ENCODE results near the gene CHMP1B. TPM values are rescaled to one million over a fixed set of nuclear protein-coding genes. Genes with fewer than 3 reads are reported as not detected.

CHMP1B gene
- total RNA-seq, 1 experiment from 2014 or later: 39.7 TPM

DNA sequence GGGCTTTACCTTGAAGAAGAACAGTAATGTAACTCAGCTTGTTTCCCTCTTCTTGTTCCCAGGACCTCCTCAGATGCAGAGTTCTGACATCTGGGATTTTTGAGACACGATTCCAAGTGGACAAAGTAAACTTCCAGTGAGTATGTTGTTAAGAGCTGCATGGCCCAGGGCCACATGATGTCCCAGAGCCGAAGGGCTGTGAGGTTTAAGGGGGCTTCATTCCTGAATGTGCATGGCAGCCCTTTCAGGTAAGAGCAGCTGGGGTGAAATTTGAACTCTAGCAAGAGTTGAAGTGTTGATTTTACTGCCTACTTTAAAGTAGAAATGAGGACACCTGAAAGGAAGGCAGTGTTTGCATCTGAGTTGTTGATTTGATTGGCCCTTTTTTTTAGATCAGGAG is 13.3 kb downstream of the CHMP1B start:
- ChIA-PET CTCF (interaction anchor here (0.6 to 1.9 kb wide), 3 partner anchors 23 to 175 kb away, joined by 5 to 7 read pairs (median 5); no protein-coding TSS in a partner anchor), POLR2A (interaction anchor here (1.7 kb wide), 1 partner anchor 14 kb away, joined by 4 read pairs; no protein-coding TSS in a partner anchor)
- peaks cover 23% of the 10 kb centered on the region for H3K4me1 Mint-ChIP-seq (ENCODE audit: insufficient read depth, unreplicated experiment)
- H3K4me3 Mint-ChIP-seq (ENCODE audit: unreplicated experiment): no peak overlapping the region
- intact Hi-C loops (cut with micrococcal nuclease): no loop called here
- no TSS peak for BruUV-seq (replicated peaks)
- no peak overlapping the region for H3K27ac Mint-ChIP-seq (ENCODE audit: low read depth, unreplicated experiment)
- TF ChIP-seq, protein P1, sequence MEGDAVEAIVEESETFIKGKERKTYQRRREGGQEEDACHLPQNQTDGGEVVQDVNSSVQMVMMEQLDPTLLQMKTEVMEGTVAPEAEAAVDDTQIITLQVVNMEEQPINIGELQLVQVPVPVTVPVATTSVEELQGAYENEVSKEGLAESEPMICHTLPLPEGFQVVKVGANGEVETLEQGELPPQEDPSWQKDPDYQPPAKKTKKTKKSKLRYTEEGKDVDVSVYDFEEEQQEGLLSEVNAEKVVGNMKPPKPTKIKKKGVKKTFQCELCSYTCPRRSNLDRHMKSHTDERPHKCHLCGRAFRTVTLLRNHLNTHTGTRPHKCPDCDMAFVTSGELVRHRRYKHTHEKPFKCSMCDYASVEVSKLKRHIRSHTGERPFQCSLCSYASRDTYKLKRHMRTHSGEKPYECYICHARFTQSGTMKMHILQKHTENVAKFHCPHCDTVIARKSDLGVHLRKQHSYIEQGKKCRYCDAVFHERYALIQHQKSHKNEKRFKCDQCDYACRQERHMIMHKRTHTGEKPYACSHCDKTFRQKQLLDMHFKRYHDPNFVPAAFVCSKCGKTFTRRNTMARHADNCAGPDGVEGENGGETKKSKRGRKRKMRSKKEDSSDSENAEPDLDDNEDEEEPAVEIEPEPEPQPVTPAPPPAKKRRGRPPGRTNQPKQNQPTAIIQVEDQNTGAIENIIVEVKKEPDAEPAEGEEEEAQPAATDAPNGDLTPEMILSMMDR (IDR thresholded peaks at IDR 0.05; ENCODE audit: unreplicated experiment): no peak
- H3K9me3 Mint-ChIP-seq (ENCODE audit: unreplicated experiment): no peaks in the 10 kb centered on the region
- no peak for DNase-seq (ENCODE audit: unreplicated experiment)
- no peaks in the 10 kb centered on the region for H3K27me3 Mint-ChIP-seq (ENCODE audit: insufficient read depth, unreplicated experiment)
- no peaks in the 10 kb centered on the region for H3K36me3 Mint-ChIP-seq (ENCODE audit: insufficient read depth, unreplicated experiment)

DNA sequence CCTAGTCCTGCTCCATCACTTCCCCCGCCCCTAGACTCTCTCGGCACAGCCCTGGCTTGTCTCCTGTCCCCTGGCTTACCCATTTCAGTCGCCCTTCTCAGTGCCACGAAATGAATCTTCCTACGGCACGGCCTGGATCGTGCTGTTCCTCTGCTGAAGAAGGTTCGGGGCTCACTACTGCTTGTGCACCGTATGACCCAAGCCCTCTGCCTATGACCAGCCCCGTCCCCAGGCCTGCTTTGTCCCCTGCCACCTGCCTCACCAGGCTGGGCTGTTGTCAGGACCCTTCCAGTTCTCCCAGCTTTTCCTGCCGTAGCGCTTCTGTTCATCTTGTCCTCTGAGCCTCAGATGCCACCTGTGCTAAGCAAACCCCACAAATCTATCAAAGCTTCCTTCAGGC is 13.9 kb downstream of the CHMP1B start:
- Mint-ChIP-seq H3K4me3 (ENCODE audit: unreplicated experiment) (no peak overlapping the region), H3K27me3 (ENCODE audit: insufficient read depth, unreplicated experiment) (no peaks in the 10 kb centered on the region), H3K27ac (ENCODE audit: low read depth, unreplicated experiment) (no peak overlapping the region), H3K4me1 (ENCODE audit: insufficient read depth, unreplicated experiment) (peaks cover 17% of the 10 kb centered on the region), H3K36me3 (ENCODE audit: insufficient read depth, unreplicated experiment) (no peaks in the 10 kb centered on the region), H3K9me3 (ENCODE audit: unreplicated experiment) (no peaks in the 10 kb centered on the region)
- no peak for DNase-seq (ENCODE audit: unreplicated experiment)
- intact Hi-C loops (cut with micrococcal nuclease): no loop called here
- CTCF ChIA-PET: interaction anchor here (1.1 to 1.9 kb wide), 3 partner anchors 130 to 174 kb away, joined by 4 to 7 read pairs (median 5); no protein-coding TSS in a partner anchor
- BruUV-seq (replicated peaks): no TSS peak
- TF ChIP-seq, protein P1 (IDR thresholded peaks at IDR 0.05; ENCODE audit: unreplicated experiment): no peak
- POLR2A ChIA-PET: interaction anchor here (1.7 kb wide), 1 partner anchor 15 kb away, joined by 4 read pairs; no protein-coding TSS in a partner anchor

DNA sequence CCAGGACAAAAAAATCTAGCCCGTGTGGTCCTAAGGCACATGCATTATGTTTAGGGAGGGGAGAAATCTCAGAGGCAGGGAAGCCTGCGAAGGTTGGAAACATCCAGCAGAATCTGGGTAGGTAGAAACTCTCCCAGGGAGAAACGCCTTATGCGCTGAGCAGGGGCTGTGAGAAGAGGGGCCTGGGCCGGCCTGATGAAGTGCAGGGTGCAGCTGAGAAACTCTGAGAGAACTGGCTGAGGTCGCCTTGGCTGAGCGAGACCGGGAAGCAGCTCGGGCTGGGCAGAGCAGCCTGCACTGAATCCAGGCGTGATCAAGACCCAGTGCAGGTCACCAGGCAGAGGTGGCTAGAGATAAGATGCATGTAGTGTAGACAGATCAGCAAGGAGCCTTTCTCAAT is 15.1 kb downstream of the CHMP1B start:
- no TSS peak for BruUV-seq (replicated peaks)
- ChIA-PET POLR2A (interaction anchor here (1.2 kb wide), 1 partner anchor 16 kb away, joined by 4 read pairs; no protein-coding TSS in a partner anchor), CTCF (no interaction called here)
- no peaks in the 10 kb centered on the region for H3K36me3 Mint-ChIP-seq (ENCODE audit: insufficient read depth, unreplicated experiment)
- peaks cover 7% of the 10 kb centered on the region for H3K4me1 Mint-ChIP-seq (ENCODE audit: insufficient read depth, unreplicated experiment)
- intact Hi-C loops (cut with micrococcal nuclease): no loop called here
- no peaks in the 10 kb centered on the region for H3K9me3 Mint-ChIP-seq (ENCODE audit: unreplicated experiment)
- DNase-seq (ENCODE audit: unreplicated experiment): no peak
- H3K4me3 Mint-ChIP-seq (ENCODE audit: unreplicated experiment): no peak overlapping the region
- no peak overlapping the region for H3K27ac Mint-ChIP-seq (ENCODE audit: low read depth, unreplicated experiment)
- no peaks in the 10 kb centered on the region for H3K27me3 Mint-ChIP-seq (ENCODE audit: insufficient read depth, unreplicated experiment)
- TF ChIP-seq, protein P1 (IDR thresholded peaks at IDR 0.05; ENCODE audit: unreplicated experiment): no peak

DNA sequence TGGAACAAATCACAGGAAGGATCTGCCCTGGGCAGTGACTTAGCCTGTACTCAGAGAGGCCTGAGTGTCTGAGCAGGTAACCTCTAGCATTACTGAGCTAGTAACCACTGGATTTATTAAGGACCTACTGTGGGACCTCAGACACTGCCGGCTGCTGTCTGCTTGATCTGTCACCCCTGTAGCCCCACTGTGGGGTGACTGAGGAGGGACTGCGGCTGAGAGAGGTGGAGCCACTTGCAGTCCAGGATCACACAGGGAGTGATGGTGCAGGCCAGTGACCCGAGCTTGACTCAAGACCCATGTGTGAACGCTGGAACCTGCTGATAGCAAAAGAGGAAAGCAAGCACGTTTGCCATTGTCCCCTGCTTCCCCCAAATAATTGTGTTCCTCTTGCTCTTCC is 15.6 kb downstream of the CHMP1B start:
- Mint-ChIP-seq H3K27ac (ENCODE audit: low read depth, unreplicated experiment) (no peak overlapping the region), H3K27me3 (ENCODE audit: insufficient read depth, unreplicated experiment) (no peaks in the 10 kb centered on the region), H3K4me3 (ENCODE audit: unreplicated experiment) (no peak overlapping the region), H3K36me3 (ENCODE audit: insufficient read depth, unreplicated experiment) (no peaks in the 10 kb centered on the region), H3K9me3 (ENCODE audit: unreplicated experiment) (no peaks in the 10 kb centered on the region), H3K4me1 (ENCODE audit: insufficient read depth, unreplicated experiment) (peaks cover 3% of the 10 kb centered on the region)
- TF ChIP-seq, protein P1 (IDR thresholded peaks at IDR 0.05; ENCODE audit: unreplicated experiment): no peak
- ChIA-PET CTCF (no interaction called here), POLR2A (interaction anchor here (1.2 kb wide), 1 partner anchor 16 kb away, joined by 4 read pairs; no protein-coding TSS in a partner anchor)
- no peak for DNase-seq (ENCODE audit: unreplicated experiment)
- BruUV-seq (replicated peaks): no TSS peak
- intact Hi-C loops (cut with micrococcal nuclease): no loop called here

All from MCF 10A (cell line).